Measurements from ENCODE around the gene TCEAL9. TPM values are rescaled to one million over a fixed set of nuclear protein-coding genes. Genes with fewer than 3 reads are reported as not detected.

Gene TCEAL9
- total RNA-seq, 1 experiment from 2014 or later, result 61.7 TPM

- no peaks in the 10 kb centered on the region for H3K36me3 ChIP-seq (replicated peaks; ENCODE audit: control insufficient read depth, insufficient read depth, low read length)
- H3K27me3 ChIP-seq (ENCODE audit: control insufficient read depth, insufficient read depth, low read length), result no peaks in the 10 kb centered on the region
- DNase-seq, result no peak
- no peak overlapping the region for H3K4me3 ChIP-seq (ENCODE audit: insufficient read depth, low read depth, low read length)
Measured at GRCh38 chrX:103386332-103386731, 30.0 kb downstream of the TCEAL9 start.

GRCh38 chrX:103393487-103393886 is 37.2 kb downstream of the TCEAL9 start:
- Histone ChIP-seq H3K36me3 (replicated peaks; ENCODE audit: control insufficient read depth, insufficient read depth, low read length) (no peaks in the 10 kb centered on the region), H3K27me3 (ENCODE audit: control insufficient read depth, insufficient read depth, low read length) (no peaks in the 10 kb centered on the region; the same call in 1 of the 2 replicates), H3K4me3 (ENCODE audit: insufficient read depth, low read depth, low read length) (no peak overlapping the region)
- no peak for DNase-seq

GRCh38 chrX:103396186-103396585 is 39.9 kb downstream of the TCEAL9 start:
- Histone ChIP-seq H3K4me3 (ENCODE audit: insufficient read depth, low read depth, low read length) (no peak overlapping the region), H3K27me3 (ENCODE audit: control insufficient read depth, insufficient read depth, low read length) (peaks cover under 1% of the 10 kb centered on the region), H3K36me3 (replicated peaks; ENCODE audit: control insufficient read depth, insufficient read depth, low read length) (no peaks in the 10 kb centered on the region)
- no peak for DNase-seq

GRCh38 chrX:103396660-103397059 is 40.4 kb downstream of the TCEAL9 start:
- H3K4me3 ChIP-seq (ENCODE audit: insufficient read depth, low read depth, low read length), result no peak overlapping the region
- H3K27me3 ChIP-seq (ENCODE audit: control insufficient read depth, insufficient read depth, low read length), result peaks cover 5% of the 10 kb centered on the region
- H3K36me3 ChIP-seq (replicated peaks; ENCODE audit: control insufficient read depth, insufficient read depth, low read length), result no peaks in the 10 kb centered on the region
- no peak for DNase-seq

GRCh38 chrX:103397707-103398106 is 41.4 kb downstream of the TCEAL9 start:
- H3K27me3 ChIP-seq (ENCODE audit: control insufficient read depth, insufficient read depth, low read length), result peaks cover 7% of the 10 kb centered on the region
- H3K4me3 ChIP-seq (ENCODE audit: insufficient read depth, low read depth, low read length), result no peak overlapping the region
- DNase-seq, result no peak
- no peaks in the 10 kb centered on the region for H3K36me3 ChIP-seq (replicated peaks; ENCODE audit: control insufficient read depth, insufficient read depth, low read length)

GRCh38 chrX:103398421-103398864 is 42.1 kb downstream of the TCEAL9 start:
- Histone ChIP-seq H3K27me3 (ENCODE audit: control insufficient read depth, insufficient read depth, low read length) (peaks cover 7% of the 10 kb centered on the region), H3K36me3 (replicated peaks; ENCODE audit: control insufficient read depth, insufficient read depth, low read length) (no peaks in the 10 kb centered on the region), H3K4me3 (ENCODE audit: insufficient read depth, low read depth, low read length) (no peak overlapping the region)
- DNase-seq, result no peak

GRCh38 chrX:103399744-103400143 is 43.4 kb downstream of the TCEAL9 start:
- no peak for DNase-seq
- Histone ChIP-seq H3K4me3 (ENCODE audit: insufficient read depth, low read depth, low read length) (no peak overlapping the region), H3K27me3 (ENCODE audit: control insufficient read depth, insufficient read depth, low read length) (peaks cover 7% of the 10 kb centered on the region), H3K36me3 (replicated peaks; ENCODE audit: control insufficient read depth, insufficient read depth, low read length) (no peaks in the 10 kb centered on the region)

- no peak overlapping the region for H3K4me3 ChIP-seq (ENCODE audit: insufficient read depth, low read depth, low read length)
- no peak for DNase-seq
- H3K36me3 ChIP-seq (replicated peaks; ENCODE audit: control insufficient read depth, insufficient read depth, low read length), result no peaks in the 10 kb centered on the region
- peaks cover 7% of the 10 kb centered on the region for H3K27me3 ChIP-seq (ENCODE audit: control insufficient read depth, insufficient read depth, low read length)
Measured at GRCh38 chrX:103400931-103401330, 44.6 kb downstream of the TCEAL9 start.

GRCh38 chrX:103404231-103405008 is 48.1 kb downstream of the TCEAL9 start:
- H3K27me3 ChIP-seq (ENCODE audit: control insufficient read depth, insufficient read depth, low read length), result peaks cover 7% of the 10 kb centered on the region
- no peaks in the 10 kb centered on the region; the same call in 1 of the 2 replicates for H3K36me3 ChIP-seq (replicated peaks; ENCODE audit: control insufficient read depth, insufficient read depth, low read length)
- peak; percentile 59 for DNase-seq
- peak overlapping the region; percentile 68 for H3K4me3 ChIP-seq (ENCODE audit: insufficient read depth, low read depth, low read length)

- peak overlapping the region; percentile 68 for H3K4me3 ChIP-seq (ENCODE audit: insufficient read depth, low read depth, low read length)
- no peak for DNase-seq
Measured at GRCh38 chrX:103405009-103405333, 48.7 kb downstream of the TCEAL9 start.

GRCh38 chrX:103406256-103406655 is 50.0 kb downstream of the TCEAL9 start:
- Histone ChIP-seq H3K4me3 (ENCODE audit: insufficient read depth, low read depth, low read length) (no peak overlapping the region), H3K27me3 (ENCODE audit: control insufficient read depth, insufficient read depth, low read length) (peaks cover 6% of the 10 kb centered on the region), H3K36me3 (replicated peaks; ENCODE audit: control insufficient read depth, insufficient read depth, low read length) (no peaks in the 10 kb centered on the region; the same call in 1 of the 2 replicates)
- no peak for DNase-seq

More at GRCh38 chrX:103405009-103405333, 48.7 kb downstream of the TCEAL9 start:
- Histone ChIP-seq H3K36me3 (replicated peaks; ENCODE audit: control insufficient read depth, insufficient read depth, low read length) (no peaks in the 10 kb centered on the region; the same call in 1 of the 2 replicates), H3K27me3 (ENCODE audit: control insufficient read depth, insufficient read depth, low read length) (peaks cover 7% of the 10 kb centered on the region)

- no peak overlapping the region for H3K4me3 ChIP-seq (ENCODE audit: insufficient read depth, low read depth, low read length)
- no peak for DNase-seq
- no peaks in the 10 kb centered on the region; the same call in 1 of the 2 replicates for H3K27me3 ChIP-seq (ENCODE audit: control insufficient read depth, insufficient read depth, low read length)
- H3K36me3 ChIP-seq (replicated peaks; ENCODE audit: control insufficient read depth, insufficient read depth, low read length), result no peaks in the 10 kb centered on the region; the same call in 1 of the 2 replicates
Measured at GRCh38 chrX:103407776-103408175, 51.5 kb downstream of the TCEAL9 start.

Other genes with a start within 250 kb of the TCEAL9 start
- 79.2 and 89.6 TPM in 2 replicates for gene BEX4, start 141.4 kb upstream of the TCEAL9 start, total RNA-seq (2014; rRNA removed; shearing (Covaris generic))
- gene TCEAL8, start 101.4 kb upstream of the TCEAL9 start, total RNA-seq (2014; rRNA removed; shearing (Covaris generic)), result 125 and 158 TPM in 2 replicates
- gene TCEAL5, start 79.8 kb upstream of the TCEAL9 start, total RNA-seq (2014; rRNA removed; shearing (Covaris generic)), result 0.37 and 0.66 TPM in 2 replicates
- 45.4 and 49.8 TPM in 2 replicates for gene BEX2, start 45.5 kb upstream of the TCEAL9 start, total RNA-seq (2014; rRNA removed; shearing (Covaris generic))
- gene TCEAL7, start 26.3 kb upstream of the TCEAL9 start, total RNA-seq (2014; rRNA removed; shearing (Covaris generic)), result 4.5 and 6.5 TPM in 2 replicates
- 694 and 703 TPM in 2 replicates for gene BEX3, start 20.0 kb downstream of the TCEAL9 start, total RNA-seq (2014; rRNA removed; shearing (Covaris generic))
- 0.10 and 0.52 TPM in 2 replicates for gene RAB40A, start 163.0 kb downstream of the TCEAL9 start, total RNA-seq (2014; rRNA removed; shearing (Covaris generic))
- 15.5 and 23.8 TPM in 2 replicates for gene TCEAL4, start 229.0 kb downstream of the TCEAL9 start, total RNA-seq (2014; rRNA removed; shearing (Covaris generic))

Data from H7 (cell line).